RWPE2 (cell line): Measurements from ENCODE around the gene GRID2.
"Not testable (repeated sequence)": the region's sequence is repeated elsewhere in the genome, so short reads cannot be mapped to it uniquely, and the experiment has no call there.

ENCODE experiments used
- ATAC-seq: fragments of 200-7000 bp; cut with Tn5 transposase; 3 replicates; pipeline ENCODE4 v1.9.1; 2021; ENCODE audit warnings: low read depth
- DNase-seq: peaks from one replicate; pipeline ENCODE4 v3.0.0-alpha.2; 2020; ENCODE audit warnings: low spot score
- H3K27ac ChIP-seq: fragments of 450-650 bp; 2 replicates; pipeline ENCODE4 v1.5.1; 2017; ENCODE audit warnings: mild to moderate bottlenecking; ENCODE audit not compliant: poor library complexity, severe bottlenecking
- H3K27me3 ChIP-seq: fragments of 250-450 bp; sonication (Bioruptor Pico); 2 replicates; pipeline ENCODE4 v1.5.1; 2021; ENCODE audit warnings: mild to moderate bottlenecking, moderate library complexity; ENCODE audit not compliant: insufficient read depth, poor library complexity, severe bottlenecking
- H3K36me3 ChIP-seq: fragments of 250-450 bp; sonication (Bioruptor Pico); 2 replicates; pipeline ENCODE4 v1.5.1; 2020; ENCODE audit warnings: low read depth, mild to moderate bottlenecking, moderate library complexity
- H3K4me1 ChIP-seq: fragments of 250-450 bp; sonication (Bioruptor Pico); 2 replicates; pipeline ENCODE4 v1.5.1; 2021; ENCODE audit warnings: mild to moderate bottlenecking, moderate library complexity; ENCODE audit not compliant: insufficient read depth, poor library complexity, severe bottlenecking
- H3K4me3 ChIP-seq: fragments of 250-450 bp; sonication (Bioruptor Pico); 2 replicates; pipeline ENCODE4 v1.5.1; 2021; ENCODE audit warnings: mild to moderate bottlenecking, moderate library complexity; ENCODE audit not compliant: severe bottlenecking
- H3K9me3 ChIP-seq: fragments of 250-450 bp; sonication (Bioruptor Pico); 2 replicates; pipeline ENCODE4 v1.5.1; 2021; ENCODE audit warnings: mild to moderate bottlenecking, moderate library complexity; ENCODE audit not compliant: severe bottlenecking
- TF ChIP-seq, protein P1 (sequence below): fragments of 450-650 bp; IDR thresholded peaks from one replicate; pipeline ENCODE4 v1.5.1; 2017; ENCODE audit warnings: mild to moderate bottlenecking, moderate library complexity; ENCODE audit not compliant: poor library complexity, severe bottlenecking

Gene GRID2

DNA sequence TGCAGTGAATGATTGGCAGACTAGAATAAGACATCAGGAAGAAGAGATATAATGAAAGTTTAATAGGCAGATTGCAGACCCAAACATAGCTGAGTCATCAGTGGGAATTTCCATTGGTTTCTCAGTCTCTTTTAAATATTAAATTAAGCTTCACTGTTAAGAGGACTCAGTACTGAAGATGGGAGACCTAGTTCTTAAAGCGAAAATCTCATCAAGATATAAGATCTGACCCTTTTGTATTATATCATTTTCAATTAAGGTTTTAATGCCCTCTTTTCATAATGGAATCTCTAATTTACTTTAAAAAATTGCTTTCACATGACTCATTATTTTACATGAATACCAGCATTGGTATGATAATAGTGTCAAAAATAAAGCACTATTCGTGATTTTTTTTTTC is 1355.9 kb downstream of the GRID2 start:
- no peak for DNase-seq

DNA sequence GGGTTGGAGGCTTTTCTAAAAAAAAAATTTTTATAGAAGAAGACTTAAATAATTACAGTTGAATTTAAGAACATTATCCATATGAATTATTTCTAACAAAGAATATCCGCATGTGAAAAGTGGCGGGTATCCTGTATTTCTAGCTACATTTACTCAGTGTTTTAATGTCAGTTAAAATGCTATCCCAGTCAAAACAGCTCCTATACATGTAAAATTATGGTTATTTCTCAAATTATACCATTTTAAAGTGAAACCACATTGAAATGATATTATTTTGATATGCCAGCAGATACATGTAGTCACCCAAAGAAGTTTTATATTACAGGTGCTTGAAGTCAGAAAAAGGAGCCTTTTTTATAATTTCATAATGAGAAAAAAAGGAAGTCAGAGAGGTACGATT is 1356.3 kb downstream of the GRID2 start:
- Histone ChIP-seq H3K27me3 (no peaks in the 10 kb centered on the region), H3K27ac (no peak overlapping the region), H3K36me3 (no peaks in the 10 kb centered on the region), H3K4me3 (no peak overlapping the region), H3K9me3 (no peaks in the 10 kb centered on the region), H3K4me1 (peaks cover 6% of the 10 kb centered on the region)
- TF ChIP-seq, protein P1, sequence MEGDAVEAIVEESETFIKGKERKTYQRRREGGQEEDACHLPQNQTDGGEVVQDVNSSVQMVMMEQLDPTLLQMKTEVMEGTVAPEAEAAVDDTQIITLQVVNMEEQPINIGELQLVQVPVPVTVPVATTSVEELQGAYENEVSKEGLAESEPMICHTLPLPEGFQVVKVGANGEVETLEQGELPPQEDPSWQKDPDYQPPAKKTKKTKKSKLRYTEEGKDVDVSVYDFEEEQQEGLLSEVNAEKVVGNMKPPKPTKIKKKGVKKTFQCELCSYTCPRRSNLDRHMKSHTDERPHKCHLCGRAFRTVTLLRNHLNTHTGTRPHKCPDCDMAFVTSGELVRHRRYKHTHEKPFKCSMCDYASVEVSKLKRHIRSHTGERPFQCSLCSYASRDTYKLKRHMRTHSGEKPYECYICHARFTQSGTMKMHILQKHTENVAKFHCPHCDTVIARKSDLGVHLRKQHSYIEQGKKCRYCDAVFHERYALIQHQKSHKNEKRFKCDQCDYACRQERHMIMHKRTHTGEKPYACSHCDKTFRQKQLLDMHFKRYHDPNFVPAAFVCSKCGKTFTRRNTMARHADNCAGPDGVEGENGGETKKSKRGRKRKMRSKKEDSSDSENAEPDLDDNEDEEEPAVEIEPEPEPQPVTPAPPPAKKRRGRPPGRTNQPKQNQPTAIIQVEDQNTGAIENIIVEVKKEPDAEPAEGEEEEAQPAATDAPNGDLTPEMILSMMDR = no peak
- DNase-seq (no peak), ATAC-seq (no peak)

More for the DNA sequence above, 1355.9 kb downstream of the GRID2 start:
- Histone ChIP-seq H3K27ac (no peak overlapping the region), H3K36me3 (no peaks in the 10 kb centered on the region), H3K4me1 (peaks cover 6% of the 10 kb centered on the region), H3K4me3 (no peak overlapping the region), H3K27me3 (no peaks in the 10 kb centered on the region), H3K9me3 (no peaks in the 10 kb centered on the region)
- TF ChIP-seq, protein P1 = no peak
- ATAC-seq = no peak

DNA sequence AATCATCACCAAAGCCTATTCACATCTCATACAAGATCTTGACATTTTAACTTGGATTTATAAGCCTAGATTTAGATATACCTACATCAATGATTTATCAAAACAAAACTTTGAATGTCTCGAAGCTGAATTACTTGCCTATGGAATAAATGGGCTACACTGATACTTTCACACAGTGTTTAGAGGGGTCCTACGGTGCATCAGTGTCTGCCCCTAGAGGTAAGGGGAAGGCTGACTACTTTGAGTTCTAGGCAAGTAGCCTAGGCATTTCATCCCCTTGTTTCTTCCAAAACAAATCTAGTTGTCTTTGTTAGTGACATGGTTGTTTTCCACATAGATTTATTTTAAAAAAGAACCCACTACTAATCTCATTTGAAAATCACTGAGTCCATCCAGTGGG is 1366.7 kb downstream of the GRID2 start:
- Histone ChIP-seq H3K36me3 (no peaks in the 10 kb centered on the region), H3K9me3 (no peaks in the 10 kb centered on the region), H3K27ac (no peak overlapping the region), H3K4me1 (no peaks in the 10 kb centered on the region), H3K4me3 (no peak overlapping the region), H3K27me3 (peaks cover 3% of the 10 kb centered on the region)
- TF ChIP-seq, protein P1 = no peak
- ATAC-seq (no peak), DNase-seq (no peak)

DNA sequence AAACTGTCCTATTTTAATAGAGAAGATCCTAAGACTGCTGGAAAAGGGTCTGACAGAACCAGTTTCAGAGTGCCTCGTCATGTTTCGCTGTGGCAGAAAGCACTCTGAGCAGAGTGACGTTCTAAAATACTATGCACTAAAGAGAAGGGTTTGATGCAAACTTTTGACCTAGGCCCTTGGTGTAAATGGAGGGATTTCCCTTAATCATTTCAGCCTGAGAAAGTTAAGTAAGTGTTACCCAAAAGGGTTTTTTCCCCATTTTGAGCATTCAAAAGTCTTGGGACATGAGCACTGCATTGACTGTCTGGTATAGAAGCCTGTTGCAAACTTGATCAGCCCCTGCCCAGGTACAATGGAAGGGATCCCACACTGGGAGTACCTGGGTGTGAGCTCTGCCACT is 1367.3 kb downstream of the GRID2 start:
- Histone ChIP-seq H3K4me1 (no peaks in the 10 kb centered on the region), H3K27me3 (peaks cover 3% of the 10 kb centered on the region), H3K9me3 (no peaks in the 10 kb centered on the region), H3K36me3 (no peaks in the 10 kb centered on the region), H3K4me3 (no peak overlapping the region), H3K27ac (no peak overlapping the region)
- DNase-seq (no peak), ATAC-seq (no peak)
- TF ChIP-seq, protein P1 = no peak

DNA sequence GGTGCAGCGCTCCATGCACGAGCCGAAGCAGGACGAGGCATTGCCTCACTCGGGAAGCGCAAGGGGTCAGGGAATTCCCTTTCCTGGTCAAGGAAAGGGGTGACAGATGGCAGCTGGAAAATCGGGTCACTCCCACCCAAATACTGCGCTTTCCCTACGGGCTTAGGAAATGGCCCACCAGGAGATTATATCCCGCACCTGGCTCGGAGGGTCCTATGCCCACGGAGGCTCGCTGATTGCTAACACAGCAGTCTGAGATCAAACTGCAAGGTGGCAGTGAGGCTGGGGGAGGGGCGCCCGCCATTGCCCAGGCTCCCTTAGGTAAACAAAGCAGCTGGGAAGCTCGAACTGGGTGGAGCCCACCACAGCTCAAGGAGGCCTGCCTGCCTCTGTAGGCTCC is 1373.2 kb downstream of the GRID2 start:
- H3K36me3 ChIP-seq, H3K27ac ChIP-seq, H3K9me3 ChIP-seq, H3K4me3 ChIP-seq, H3K4me1 ChIP-seq, ATAC-seq, DNase-seq, H3K27me3 ChIP-seq: not testable (repeated sequence)
